GM10248 (cell line): ENCODE results near the gene CLCNKA.

ENCODE experiments used
- CTCF ChIA-PET: fragments of 300-600 bp; sonication (Branson Sonifier 250); formaldehyde crosslinking; extraction: SDS; loops from one replicate; lab custom pipeline; 2021; ENCODE audit warnings: antibody characterized with exemption; lab: Yijun Ruan, JAX
- POLR2A ChIA-PET: fragments of 350-650 bp; sonication (Branson Sonifier 250); formaldehyde crosslinking; extraction: SDS; loops from one replicate; lab custom pipeline; 2020; ENCODE audit warnings: antibody characterized with exemption; lab: Yijun Ruan, JAX
- DNase-seq: peaks from one replicate; pipeline ENCODE4 v3.0.0; 2012; ENCODE audit errors: extremely low spot score
- TF ChIP-seq, protein P1 (sequence below): IDR thresholded peaks from 2 replicates; pipeline ENCODE4 v1.5.1; 2012; ENCODE audit warnings: mild to moderate bottlenecking, low read depth; ENCODE audit errors: extremely low read depth, missing control alignments, control extremely low read depth

Gene CLCNKA

DNA sequence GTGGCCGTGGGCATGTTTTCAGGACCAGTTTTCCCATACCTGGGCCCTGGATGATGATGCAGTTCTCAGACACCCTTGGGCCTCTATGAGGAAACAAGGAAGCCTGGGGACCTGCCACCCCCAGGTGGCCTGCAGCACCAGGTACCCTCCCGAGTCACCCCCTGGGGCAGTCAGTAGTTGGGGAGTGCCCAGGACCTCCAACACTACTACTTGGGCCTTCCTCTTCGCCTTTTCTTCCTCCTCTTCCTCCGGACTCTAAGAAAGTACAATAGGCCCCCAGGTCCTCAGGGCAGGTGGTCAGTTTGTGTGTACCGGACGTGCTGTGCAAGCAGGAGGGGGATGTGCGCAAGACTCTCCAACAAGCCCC lies 29.7 kb upstream of the CLCNKA start:
- POLR2A ChIA-PET = no interaction called here
- CTCF ChIA-PET = no interaction called here
- TF ChIP-seq, protein P1, sequence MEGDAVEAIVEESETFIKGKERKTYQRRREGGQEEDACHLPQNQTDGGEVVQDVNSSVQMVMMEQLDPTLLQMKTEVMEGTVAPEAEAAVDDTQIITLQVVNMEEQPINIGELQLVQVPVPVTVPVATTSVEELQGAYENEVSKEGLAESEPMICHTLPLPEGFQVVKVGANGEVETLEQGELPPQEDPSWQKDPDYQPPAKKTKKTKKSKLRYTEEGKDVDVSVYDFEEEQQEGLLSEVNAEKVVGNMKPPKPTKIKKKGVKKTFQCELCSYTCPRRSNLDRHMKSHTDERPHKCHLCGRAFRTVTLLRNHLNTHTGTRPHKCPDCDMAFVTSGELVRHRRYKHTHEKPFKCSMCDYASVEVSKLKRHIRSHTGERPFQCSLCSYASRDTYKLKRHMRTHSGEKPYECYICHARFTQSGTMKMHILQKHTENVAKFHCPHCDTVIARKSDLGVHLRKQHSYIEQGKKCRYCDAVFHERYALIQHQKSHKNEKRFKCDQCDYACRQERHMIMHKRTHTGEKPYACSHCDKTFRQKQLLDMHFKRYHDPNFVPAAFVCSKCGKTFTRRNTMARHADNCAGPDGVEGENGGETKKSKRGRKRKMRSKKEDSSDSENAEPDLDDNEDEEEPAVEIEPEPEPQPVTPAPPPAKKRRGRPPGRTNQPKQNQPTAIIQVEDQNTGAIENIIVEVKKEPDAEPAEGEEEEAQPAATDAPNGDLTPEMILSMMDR = no peak
- no peak for DNase-seq

DNA sequence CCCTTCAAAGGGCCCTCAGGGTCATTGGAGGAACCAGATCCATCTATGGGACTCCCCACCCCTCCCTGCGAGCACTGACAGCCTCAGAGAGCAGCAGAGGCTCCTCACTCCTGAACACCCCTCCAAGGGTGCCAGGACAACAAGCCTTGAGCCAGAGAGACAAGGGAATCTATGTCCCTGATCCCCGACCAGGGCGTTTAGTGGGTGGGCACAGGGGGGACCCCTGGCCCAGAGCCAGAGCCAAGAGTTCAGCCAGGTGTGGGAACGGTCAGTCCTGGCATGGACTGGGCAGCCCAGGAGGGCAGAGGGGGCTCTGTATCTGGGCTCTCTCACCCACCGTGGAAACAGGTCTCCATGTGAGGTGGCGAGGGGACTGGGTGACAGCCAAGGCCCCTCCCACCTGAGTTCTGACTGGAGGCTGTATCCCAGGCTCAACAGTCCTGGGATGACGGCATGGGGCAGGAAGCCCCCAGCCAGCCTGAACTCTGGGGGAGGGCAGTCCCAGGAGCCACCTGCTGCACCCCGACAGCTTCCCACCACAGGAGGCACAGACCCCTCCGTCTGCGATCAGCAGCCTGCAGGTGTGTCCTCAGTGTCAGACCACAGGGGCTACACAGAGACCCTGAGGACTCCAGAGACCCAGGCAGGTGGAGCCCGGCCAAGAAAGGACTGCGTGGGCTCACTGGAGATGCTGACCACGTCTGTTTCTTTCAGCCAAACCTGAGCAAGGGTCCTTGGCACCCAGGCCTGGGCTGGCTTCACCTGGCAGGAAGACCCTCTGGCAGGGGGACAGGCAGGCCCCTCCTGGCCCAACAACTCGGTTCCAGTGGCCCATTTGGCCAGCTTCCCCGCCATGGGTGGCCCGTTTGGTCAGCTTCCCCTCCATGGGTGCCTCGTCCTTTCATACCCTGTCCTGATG lies 29.0 kb upstream of the CLCNKA start:
- POLR2A ChIA-PET = no interaction called here
- TF ChIP-seq, protein P1 = no peak
- DNase-seq = no peak
- CTCF ChIA-PET = interaction anchor here (1.1 to 3.8 kb wide), 5 partner anchors 15 to 201 kb away, joined by 4 to 25 read pairs (median 8); partner anchors contain the start of gene ZBTB17

DNA sequence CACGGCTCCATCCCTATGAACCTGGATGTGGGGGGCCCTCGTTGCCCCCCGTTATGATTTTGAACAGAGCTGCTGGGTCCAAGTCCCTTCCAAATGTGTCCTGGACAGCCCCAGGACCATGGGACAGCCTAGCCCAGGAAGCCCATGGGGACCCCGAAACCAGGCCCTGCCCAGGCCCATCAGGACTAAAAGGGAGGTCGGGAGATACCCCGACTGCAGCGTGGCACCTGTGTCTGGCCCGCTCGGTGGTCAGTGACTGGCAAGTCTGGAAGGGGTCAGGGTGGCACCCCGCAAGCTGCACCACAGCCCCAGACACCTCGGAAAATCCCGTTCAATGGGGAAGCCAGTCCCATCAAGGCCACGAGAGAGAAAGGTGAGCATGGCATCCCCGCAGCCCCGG lies 28.2 kb upstream of the CLCNKA start:
- ChIA-PET POLR2A (no interaction called here), CTCF (interaction anchor here (0.9 to 3.8 kb wide), 15 partner anchors 10 to 202 kb away, joined by 3 to 25 read pairs (median 5); partner anchors contain the start of genes SRARP and ZBTB17)
- TF ChIP-seq, protein P1 = no peak
- no peak for DNase-seq

DNA sequence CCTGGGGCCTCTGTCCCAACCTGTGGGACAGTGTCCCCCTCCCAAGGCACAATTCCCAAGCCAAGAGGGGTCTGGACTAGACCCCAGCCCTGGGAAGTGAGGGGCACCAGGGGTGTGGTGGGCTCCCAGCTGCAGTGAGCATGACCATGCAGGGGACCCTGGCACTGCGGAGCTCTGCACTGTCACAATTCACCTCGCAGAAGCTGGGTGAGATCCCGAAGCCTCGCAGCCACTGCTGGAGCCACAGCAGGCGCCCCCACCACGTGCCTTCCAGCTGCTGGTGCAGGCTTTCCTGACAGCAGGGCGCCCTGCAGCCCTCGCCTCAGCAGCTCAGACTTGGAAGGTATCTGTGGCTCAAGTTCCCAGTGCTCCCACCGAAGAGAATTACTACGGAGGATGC lies 27.8 kb upstream of the CLCNKA start:
- POLR2A ChIA-PET = interaction anchor here (0.6 kb wide), 1 partner anchor 111 kb away, joined by 3 read pairs; no protein-coding TSS in a partner anchor
- CTCF ChIA-PET = interaction anchor here (0.9 to 3.8 kb wide), 16 partner anchors 10 to 203 kb away, joined by 3 to 25 read pairs (median 5); partner anchors contain the start of genes SRARP, UQCRHL and ZBTB17
- no peak for DNase-seq
- TF ChIP-seq, protein P1 = no peak

DNA sequence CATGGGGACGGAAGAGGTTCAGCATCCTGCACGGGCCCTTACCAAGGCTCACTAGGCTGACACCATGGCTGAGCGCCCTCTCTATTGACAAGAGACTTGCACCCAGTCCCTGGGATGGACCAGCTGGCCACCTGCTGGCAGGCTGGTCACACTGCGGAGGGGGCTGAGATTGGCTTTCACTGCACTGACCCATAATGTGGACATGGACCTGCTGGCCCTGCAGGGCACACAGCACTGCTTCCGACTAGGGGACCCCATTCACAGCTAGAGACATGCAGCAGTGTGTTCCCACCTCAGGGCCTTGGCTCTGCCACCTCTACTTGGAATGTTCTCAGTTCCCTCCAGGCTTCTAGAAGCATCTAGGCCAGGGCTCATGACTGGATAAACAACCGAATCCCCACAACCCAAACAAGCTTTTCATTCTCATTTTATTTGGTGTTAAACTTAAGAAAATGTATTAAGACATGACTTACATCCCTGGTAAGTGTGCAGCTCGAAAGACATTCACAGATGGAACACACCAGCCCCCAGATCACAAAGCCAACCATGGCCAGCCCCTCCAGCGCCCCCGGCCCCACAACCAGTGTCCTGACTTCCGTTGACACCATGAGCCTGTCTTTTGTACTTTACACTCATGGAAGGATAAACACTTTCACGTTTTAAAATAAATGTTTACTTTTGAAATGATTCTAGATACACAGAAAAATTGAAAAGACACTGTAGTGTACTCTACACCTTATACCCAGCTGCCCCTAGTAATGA lies 27.1 kb upstream of the CLCNKA start:
- DNase-seq = peak; percentile 64
- CTCF ChIA-PET = interaction anchor here (0.8 to 3.8 kb wide), 23 partner anchors 9 to 203 kb away, joined by 3 to 25 read pairs (median 4); partner anchors contain the start of genes SRARP, UQCRHL and ZBTB17
- POLR2A ChIA-PET = interaction anchor here (0.6 kb wide), 1 partner anchor 112 kb away, joined by 3 read pairs; no protein-coding TSS in a partner anchor
- TF ChIP-seq, protein P1 = peak; percentile 78

DNA sequence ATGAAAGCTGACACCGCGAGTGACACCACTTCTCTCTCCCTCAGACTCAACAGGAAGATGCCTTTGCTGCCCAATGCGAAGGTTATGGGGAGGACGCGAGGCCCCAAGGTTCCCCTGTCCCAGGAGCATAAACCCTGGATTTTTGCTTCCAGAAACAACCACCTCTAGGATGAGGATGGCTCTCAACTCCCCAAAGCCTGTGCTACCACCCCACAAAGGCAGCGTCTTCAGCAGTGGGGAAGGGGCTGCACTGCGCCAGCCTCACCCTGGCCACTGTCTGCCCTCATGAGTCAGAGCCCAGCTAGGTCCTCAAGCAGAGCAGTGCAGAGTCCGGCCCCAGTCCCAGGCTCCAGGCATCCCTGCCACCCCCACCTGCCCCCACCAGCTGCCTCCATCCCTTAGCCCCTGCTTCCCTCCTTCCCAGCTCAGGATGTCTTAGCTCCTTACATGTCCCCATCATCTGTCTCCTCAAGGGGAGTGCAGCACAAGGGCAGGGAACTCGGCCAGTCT lies 24.7 kb upstream of the CLCNKA start:
- ChIA-PET CTCF (interaction anchor here (1.2 to 2.1 kb wide), 7 partner anchors 9 to 206 kb away, joined by 3 to 9 read pairs (median 7); no protein-coding TSS in a partner anchor), POLR2A (no interaction called here)
- DNase-seq = no peak
- TF ChIP-seq, protein P1 = no peak
